Pulmonary artery endothelial cell (primary cell): ENCODE measurements around the gene ALS2. TPM values are rescaled to one million over a fixed set of nuclear protein-coding genes. Genes with fewer than 3 reads are reported as not detected.
"Not testable (repeated sequence)": the region's sequence is repeated elsewhere in the genome, so short reads cannot be mapped to it uniquely, and the experiment has no call there.

ENCODE experiments used
- DNase-seq: peaks from one replicate; pipeline ENCODE4 v3.0.0-alpha.2; 2011; ENCODE audit warnings: low read depth, low spot score
- total RNA-seq: library from RNA; depleted of rRNA; stranded (reverse); fragments of >200 nt; gene quantifications from 2 replicates; pipeline ENCODE4 v1.2.3, GENCODE V29; 2014

Gene ALS2
- total RNA-seq, 1 donor from 2014 or later = 36.1 TPM

DNA sequence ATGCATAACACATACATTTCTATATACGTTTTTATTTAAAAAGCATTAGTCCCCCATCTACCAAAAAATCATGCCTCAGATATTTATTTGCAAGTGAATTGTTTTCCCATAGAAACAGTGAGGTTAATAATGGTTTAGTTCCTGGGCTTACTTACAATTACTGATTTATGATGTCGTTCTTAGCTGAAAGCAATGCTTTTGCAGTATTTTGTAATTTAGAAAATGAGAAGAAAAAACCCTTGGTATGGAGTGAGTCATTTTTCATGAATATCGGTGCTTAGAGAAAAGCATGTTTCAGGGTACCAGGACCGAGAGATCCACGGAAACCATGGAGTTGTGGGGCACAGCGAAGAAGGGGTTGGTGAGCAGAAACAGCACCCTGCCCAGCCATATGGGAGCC, 13.6 kb upstream of the ALS2 start:
- no peak for DNase-seq

DNA sequence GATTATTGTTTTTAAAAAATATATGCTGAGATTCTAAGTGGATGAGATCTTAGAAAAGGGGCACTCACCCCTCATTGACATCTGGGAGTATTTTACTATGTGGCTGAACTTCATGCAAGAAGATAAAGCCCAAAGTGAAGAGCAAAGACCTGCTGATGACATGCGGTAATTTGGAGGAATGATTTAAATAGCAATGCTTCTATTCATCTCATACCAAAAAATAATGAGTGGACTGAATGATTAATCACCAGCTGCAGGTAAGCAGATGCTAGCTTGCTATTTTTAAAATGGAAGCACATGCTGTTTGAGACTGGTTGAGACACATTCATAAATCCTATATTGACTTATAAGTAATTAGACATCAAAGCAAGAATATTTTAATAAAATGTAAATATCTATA, 12.9 kb upstream of the ALS2 start:
- DNase-seq = no peak

DNA sequence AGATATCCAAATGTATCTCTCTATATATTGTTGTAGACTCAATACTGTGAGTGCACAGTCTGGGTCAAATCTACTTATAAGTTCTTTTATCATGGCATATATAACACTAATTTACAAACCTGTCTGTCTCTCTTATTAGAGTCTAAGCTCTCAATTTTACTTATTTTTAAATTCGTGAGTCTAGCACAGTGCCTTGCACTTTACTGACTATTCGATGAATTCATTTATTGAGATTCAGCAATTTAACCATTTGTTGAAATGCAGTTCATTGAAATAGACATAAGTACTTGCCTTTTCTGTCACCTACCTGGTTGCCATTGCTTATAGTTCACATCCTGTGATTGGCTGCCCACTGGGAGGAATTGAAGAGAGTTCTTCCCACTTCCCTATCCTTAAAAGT, 10.3 kb upstream of the ALS2 start:
- no peak for DNase-seq

DNA sequence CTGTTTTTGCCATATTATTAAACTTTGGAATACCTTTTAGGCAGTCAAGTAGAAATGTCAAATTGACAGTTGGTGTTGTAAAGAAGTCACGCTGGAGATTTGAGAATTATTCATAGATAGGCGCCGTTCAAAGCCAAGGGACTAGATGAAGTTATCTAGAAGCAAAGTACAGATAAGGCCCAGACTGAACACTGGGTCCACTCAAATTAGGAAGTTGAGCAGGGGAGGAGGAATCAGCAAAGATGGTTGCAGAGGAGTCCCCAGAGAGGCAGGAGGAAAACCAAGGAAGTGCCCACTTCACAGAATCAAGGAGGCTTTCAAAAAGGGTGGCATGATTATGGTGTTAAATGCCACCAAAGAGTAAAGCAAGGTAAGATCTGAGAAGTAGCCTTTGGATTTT, 9.6 kb upstream of the ALS2 start:
- no peak for DNase-seq

DNA sequence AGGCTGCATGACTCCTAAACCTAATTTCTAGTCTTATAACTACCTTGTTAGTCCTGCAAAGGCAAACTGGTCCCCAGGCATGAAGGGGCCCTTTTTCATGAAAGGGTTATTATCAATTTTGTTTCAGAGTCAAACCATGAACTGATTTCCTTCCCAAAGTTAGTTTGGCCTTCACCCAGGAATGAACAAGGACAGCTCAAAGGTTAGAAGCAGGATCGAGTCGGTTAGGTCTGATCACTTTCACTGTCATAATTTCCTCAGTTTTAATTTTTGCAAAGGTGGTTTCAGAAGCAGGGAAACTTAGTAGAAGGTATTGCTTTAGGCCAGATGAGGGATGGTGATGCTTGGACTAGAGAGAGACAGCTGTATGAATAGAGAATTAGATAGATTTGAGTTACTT, 8.7 kb upstream of the ALS2 start:
- no peak for DNase-seq

DNA sequence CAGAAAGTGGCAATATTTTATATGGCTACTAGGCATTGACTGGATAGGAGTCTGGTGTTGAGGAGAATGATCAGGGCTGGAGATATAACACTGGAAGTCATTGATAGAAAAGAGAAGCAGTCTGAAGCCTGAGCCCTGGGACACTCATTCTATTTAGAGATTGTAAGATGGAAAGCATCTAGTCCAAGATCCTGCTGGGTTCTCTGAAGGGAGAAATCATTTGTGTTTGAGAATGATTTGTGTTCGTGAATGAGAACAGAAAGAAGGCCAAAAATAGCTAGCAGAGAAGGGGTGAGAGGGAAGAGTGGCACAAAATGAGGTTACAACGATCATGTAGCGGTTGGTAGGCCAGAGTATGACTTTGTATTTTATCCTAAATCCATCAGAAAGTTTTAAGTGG, 7.6 kb upstream of the ALS2 start:
- no peak for DNase-seq

DNA sequence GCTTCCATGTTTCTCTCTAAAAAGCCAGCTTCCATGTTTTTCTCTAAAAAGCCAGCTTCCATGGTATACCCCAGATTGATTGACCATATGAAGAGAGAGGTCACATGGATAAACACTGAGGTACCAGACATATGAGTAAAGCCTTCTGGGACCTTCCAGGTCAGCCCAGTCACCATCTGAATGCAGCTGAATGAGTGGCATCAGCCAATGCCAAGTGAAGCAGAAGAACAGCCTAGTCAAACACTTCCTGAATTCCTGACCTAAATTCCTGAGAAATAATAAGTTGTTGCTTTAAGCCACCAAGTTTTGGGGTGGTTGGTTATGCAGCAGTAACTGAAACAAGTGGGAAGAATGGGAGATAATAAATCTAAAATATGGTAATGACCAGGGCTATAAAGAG, 5.7 kb upstream of the ALS2 start:
- DNase-seq = no peak

DNA sequence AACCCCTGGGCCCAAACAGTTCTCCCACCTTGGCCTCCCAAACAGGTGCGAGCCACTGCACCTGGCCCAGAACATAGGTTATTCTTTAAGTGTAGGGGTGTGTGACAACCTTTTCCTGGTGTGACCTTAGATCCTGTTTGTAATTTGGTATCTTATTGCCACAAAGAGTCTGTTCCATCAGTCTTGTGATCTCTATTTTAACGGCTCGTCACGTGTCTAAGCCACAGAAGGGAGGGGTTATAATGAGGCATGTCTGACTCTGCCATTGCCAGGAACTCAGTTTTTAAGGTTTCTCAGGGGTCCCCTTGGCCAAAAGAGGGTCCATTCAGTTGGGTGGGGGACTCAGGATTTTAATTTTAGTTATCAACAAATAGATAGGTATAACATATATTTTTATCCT, 4.4 kb upstream of the ALS2 start:
- no peak for DNase-seq

DNA sequence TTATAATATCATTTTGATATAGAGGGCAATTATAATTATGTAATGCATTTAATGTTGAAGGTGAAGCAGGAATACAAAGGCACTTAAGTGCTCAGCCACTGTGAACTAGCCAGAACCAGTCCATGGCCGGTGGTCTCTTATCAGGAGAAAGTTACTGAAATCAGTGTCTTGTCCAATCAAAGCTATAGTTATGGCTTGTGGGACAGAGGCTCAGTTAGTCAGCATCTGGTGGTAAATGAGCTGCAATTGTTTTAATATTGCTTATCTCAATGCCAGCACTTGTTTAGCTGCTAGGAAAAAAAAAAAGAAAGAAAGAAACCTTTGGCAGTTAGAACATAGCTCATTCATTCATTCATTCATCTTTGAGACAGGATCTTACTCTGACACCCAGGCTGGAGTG, 3.8 kb upstream of the ALS2 start:
- DNase-seq = no peak

DNA sequence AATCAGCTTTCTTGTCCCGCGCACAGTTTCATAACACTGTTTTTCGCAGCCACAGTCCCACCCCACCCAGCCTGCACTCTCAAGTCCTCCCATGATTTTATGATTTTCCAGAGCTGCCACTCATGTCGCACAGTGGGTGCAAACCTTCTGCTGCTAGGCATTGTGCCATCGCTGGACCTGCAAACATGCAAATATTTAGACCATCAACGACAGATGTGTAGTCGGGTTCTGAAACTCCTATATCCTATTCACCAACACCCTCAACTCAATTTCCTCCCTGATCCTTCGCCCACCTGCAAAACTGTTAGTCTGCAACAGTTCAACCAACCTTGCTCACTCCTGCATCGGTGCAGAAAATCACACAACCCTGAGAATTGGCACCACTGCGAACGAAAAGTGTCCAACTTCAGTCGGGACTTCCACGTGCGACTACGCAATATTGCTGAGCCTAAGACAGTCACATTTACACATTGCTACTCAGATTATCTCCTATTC, 871 bp upstream of the ALS2 start:
- no peak for DNase-seq

DNA sequence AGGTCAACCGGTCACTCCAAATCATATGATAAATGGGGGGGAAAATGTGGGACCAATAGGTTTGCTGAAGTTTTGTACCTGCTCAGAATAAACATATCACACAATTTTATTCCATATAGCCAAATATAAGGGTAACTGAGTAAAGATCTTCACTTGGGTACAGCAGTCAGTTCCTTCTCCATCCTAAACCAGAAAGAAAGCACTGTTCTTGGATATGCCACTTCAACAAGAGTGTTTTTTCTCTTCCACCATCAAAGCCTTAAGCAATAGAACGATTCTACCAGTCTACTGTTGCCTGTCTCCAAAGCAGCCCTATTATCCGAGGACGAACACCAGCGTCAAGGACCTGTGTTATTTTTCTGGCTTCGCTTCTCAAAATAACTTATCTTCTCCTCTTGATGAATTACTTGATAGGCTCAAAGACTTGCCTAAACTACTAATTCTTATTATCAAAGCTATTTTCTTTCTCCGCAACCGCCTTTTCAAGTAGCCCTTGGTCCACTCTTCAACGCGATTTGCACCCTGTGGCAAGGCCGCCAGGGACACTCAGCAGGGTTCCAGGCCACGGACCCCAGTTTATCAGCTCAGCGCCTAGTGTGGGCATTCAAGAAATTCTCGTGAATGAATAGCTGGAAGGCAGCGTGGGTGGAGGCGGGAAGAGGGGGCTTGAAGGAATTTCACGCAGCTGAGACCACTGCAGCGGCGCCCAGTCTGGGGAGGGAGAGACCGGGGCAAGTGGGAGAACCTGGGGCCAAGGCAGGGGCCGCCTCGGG, 646 bp downstream of the ALS2 start:
- no peak for DNase-seq

DNA sequence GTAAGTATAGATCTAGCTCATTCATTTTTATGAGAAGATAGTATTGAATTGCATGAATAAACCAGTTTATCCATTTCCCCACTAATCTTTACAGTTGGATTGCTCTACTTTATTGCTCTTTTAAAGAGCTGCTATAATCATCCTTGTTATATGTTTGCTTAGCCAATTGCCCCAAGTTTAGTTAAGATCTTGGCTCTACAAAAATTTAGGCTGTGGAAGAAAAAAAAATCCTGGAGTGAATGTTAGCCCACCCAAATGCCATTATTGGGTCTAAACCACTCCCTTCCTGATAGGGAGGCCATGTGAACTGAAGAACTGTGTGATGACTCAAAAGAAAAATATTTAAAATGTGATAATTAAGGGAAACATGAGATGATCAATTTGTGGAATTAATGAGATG, 2.9 kb downstream of the ALS2 start:
- no peak for DNase-seq

DNA sequence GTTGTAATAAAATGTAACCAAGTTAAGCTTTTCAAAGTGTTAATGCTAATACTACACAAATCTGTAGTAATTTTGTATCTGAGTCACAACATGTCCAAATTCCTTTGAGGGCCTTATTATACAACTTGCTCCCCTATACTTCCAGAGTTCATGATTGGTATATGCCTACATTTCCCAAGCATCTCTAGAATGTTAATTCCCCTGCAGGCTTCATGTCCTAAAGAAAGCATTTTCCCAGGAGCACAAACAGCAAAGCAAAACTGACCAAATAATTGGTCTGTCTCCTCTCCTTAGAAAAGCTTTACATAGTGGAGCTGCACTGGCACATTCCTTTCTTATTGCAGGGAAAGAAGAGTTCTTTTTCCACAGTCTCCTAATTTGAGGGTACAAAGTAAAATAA, 3.7 kb downstream of the ALS2 start:
- no peak for DNase-seq

DNA sequence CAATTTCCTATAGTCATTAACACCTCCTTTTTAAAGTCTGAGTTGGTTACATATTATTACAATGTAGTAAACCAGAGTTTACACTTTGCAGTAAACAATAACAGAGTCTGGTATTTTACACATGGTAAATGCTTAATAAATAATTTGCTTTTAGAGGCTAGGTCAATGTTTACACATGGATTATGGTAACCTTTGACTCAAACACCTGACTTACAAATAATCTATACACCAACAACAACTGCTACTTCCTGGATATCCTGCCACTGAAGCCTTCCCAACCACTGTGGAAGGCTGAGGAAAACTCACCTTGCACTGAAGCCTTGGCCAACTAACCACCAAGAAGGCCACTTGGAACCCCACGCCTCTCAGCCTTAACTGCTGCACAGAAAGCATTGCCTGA, 5.4 kb downstream of the ALS2 start:
- no peak for DNase-seq

DNA sequence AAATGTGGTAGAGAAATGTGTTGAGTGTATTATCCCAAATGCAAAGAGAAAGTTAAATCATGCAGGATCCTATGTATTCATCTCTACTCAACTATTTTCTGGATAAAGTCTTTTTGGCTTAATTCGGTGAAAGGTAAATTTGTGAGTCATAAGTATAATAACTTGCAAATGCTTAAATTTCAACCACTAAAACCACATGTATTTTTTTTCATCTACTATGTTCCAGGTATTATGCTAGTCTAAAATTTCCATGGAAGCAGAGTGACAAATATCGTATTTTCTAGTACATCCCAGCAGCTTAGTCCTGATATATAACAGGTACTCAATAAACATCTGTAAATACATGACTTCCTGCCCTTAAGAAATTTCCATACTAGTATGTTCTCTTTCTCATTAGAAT, 6.2 kb downstream of the ALS2 start:
- no peak for DNase-seq

DNA sequence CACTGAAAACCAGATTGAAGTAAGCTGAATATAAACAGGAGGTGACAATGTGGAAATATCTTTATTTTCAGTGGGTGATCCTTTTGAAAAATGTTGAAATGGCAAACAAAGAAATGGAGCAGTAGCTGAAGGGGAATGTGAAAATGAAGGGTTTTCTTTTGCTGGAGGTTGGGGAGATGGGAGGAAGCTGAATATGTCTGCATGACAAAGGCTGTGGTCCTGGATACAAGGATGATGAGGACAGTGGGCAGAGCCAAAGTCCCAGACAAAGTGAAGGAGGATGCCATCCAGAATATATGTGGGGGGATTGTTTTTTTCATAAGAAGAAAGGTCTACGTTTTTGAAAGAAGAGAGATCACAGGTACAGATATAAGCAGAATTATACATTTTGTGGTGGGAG, 6.7 kb downstream of the ALS2 start:
- DNase-seq = no peak

DNA sequence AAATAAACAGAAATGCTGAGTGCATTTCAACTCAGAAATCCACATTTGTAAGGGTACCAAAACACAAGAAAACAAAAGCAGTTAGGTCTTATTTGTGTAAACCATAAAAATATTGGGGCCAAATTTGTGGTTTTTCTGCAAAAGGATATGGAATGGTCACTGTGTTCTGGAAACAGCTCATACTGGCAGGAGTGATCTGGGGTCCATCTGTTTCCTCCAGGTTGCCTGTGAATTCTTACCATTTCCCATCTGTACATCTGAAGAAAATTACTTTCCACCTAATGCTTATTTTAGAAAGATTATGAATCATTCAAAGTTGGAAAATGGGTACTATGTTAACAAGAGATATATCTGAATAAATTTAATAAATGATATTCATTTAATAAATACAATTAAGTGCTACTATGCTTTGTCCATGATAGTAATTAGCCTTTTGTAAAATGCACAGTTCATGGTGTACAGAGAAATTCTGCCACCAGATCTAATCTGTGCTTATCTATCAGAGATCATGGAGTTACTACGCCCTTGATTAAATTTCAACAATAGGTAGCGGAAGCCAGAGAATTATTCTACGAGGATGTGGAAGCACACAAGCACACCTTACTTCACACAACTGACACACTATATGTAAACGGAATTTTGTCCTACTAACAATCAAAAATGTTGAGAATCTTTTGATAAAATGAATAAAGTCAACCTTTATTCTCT, 10.9 kb downstream of the ALS2 start:
- DNase-seq = peak; percentile 66

DNA sequence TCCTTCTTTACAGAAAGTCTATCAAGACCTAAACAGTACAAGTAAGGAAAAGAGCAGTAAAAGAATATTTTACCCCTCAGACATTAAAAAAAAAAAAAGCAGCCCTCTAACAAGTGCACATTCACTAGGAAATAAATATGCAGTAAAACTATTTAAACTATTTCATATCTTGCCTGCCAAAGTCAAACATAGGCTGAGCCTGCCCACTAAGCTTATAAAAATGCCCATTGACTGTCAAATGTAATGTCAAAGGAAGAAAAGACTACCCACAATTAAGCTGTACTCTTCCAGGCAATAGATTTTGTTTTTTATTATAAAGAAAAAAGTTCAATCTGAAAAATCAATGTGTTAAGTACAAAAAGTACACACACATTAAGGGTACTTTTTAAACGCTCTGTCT, 11.8 kb downstream of the ALS2 start:
- DNase-seq = no peak

DNA sequence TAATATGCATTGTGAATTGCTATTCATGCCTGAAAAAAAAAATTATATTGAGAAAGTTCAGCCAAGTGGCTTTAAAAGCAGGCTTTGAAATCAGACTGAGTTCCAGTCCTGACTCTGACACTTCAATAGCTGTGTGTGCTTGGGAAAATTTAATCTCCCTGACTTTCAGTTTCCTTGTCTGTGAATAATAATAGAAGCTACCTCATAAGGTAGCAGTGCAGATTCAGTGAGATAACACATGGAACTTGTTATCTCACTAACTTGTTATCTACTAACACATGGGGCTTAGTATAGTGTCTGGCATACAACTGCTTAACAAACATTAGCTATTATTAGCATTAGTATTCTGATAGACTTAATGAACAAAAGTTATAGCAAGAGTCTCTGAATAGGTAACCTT, 14.9 kb downstream of the ALS2 start:
- no peak for DNase-seq

DNA sequence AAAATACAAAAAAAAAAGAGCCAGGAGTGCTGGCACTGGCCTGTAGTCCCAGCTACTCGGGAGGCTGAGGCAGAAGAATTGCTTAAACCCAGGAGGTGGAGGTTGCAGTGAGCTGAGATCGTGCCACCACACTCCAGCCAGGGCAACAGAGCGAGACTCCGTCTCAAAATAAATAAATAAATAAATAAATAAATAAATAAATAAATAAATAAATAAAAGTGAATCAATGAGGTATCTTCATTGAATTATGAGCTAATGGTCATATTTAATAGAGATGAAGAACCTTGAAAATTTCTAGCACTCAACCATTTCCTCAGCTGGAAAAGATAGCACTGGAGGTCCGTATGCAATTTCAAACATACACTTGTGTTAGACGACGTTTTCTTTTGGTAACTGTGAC, 16.3 kb downstream of the ALS2 start:
- not testable (repeated sequence) for DNase-seq

DNA sequence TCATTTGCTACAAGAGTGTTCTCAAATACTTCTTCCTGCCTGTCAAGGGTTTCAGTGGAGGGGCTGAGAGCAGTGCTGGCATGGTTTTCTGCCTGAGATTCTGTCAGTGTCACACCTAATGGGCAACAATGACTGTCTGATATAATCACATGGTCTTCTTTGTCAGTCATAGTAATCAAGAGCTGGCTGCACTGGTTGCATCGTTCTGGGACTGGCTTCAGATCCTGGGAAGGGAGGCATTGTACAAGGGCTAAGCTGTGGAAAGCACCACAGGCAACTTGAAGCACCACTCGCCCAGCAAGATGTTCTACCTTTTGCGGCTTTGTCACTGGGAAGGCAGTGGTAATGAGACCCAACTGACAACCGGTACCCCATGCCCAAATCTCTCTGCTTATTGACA, 19.6 kb downstream of the ALS2 start:
- DNase-seq = no peak

DNA sequence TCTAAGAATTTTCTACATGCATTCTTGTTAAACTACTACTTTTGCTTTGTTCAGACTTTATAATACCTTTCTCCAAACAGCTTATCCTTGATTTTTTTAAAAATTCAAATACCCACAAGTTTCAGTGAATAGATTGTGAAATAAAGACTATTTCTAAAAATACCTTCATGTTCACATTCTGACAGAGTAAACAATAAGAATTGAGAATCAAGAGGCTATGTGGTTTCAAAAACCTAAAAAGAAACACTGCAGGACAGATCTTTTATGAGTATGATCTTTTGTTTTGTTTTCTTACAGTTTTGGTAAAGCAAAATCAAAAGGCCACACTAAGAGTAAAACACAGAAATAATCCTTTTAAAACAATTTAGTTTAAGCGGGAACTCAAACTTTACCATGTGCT, 21.2 kb downstream of the ALS2 start:
- DNase-seq = no peak

DNA sequence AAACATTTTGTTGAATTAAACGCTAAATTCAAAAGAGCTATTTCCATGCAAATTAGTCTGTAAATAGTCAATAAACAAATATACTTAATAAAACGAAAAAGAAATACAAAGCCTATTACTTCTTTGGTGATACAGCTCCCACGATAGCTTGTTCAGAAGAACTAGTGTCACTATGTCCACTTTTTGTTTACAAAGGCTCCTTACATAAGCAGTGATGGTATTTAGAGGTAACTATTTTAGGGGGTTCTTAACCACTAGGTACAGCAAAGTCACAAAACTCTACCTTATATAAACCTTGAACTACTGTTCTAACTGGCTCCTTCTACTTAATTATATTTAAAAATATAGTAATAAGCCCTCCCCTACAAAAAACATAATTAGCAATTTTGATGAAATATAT, 21.9 kb downstream of the ALS2 start:
- DNase-seq = no peak
